HL-60 (cell line): Measurements from ENCODE around the gene ZBTB46.
A peak's percentile ranks its signal among the peaks of the same experiment; 100 is the strongest.

Source experiments
- DNase-seq, 2 experiments: peaks; one replicate each; pipeline ENCODE4 v3.0.0-alpha.2; 2010 to 2020; ENCODE audit warnings: low read depth in 1 of 2, low spot score in 1 of 2
- H3K27ac ChIP-seq: fragments of 250-450 bp; sonication (Bioruptor Pico); replicated peaks from 2 replicates; pipeline ENCODE4 v1.5.1; 2020; ENCODE audit warnings: mild to moderate bottlenecking, moderate library complexity
- H3K27me3 ChIP-seq: fragments of 250-450 bp; sonication (Bioruptor Pico); 2 replicates; pipeline ENCODE4 v1.5.1; 2021; ENCODE audit warnings: mild to moderate bottlenecking, moderate library complexity; ENCODE audit not compliant: insufficient read depth, poor library complexity, severe bottlenecking
- H3K4me3 ChIP-seq: replicated peaks from 2 replicates; pipeline ENCODE4 v1.5.1; 2011; ENCODE audit warnings: mild to moderate bottlenecking, control low read depth, low read length; ENCODE audit not compliant: insufficient read depth
- CTCF ChIP-seq: IDR thresholded peaks from one replicate; pipeline ENCODE4 v1.5.1; 2011; ENCODE audit warnings: low read length, control low read depth, inconsistent platforms; ENCODE audit not compliant: insufficient read depth
- GABPA ChIP-seq: IDR thresholded peaks from 2 replicates; pipeline ENCODE4 v1.6.1; 2012; ENCODE audit warnings: low read depth
- POLR2AphosphoS5 ChIP-seq: IDR thresholded peaks from 2 replicates; pipeline ENCODE4 v1.6.1; 2012; ENCODE audit warnings: low read depth
- REST ChIP-seq: IDR thresholded peaks from 2 replicates; pipeline ENCODE4 v1.6.1; 2012; ENCODE audit warnings: low read depth; ENCODE audit not compliant: insufficient replicate concordance
- SPI1 ChIP-seq: IDR thresholded peaks from 2 replicates; pipeline ENCODE4 v1.6.1; 2012; ENCODE audit warnings: low read depth, mild to moderate bottlenecking, borderline replicate concordance

Gene ZBTB46

GRCh38 chr20:63863021-63863797, 32.1 kb upstream of the ZBTB46 start:
- Histone ChIP-seq H3K27ac (peak overlapping the region; percentile 88), H3K27me3 (no peaks in the 10 kb centered on the region), H3K4me3 (peak overlapping the region; percentile 38)
- no peak for DNase-seq
- TF ChIP-seq POLR2AphosphoS5 (no peak), SPI1 (no peak), CTCF (no peak), REST (no peak), GABPA (no peak)

GRCh38 chr20:63861981-63862901, 31.2 kb upstream of the ZBTB46 start:
- no peak for TF ChIP-seq CTCF
- H3K27me3 ChIP-seq = no peaks in the 10 kb centered on the region
- DNase-seq = no peak

GRCh38 chr20:63861365-63861934, 30.4 kb upstream of the ZBTB46 start, which contains the start of gene ABHD16B:
Gene ABHD16B, plus strand, starts transcription at chr20:63861498. Its CDS starts 43 bp downstream, at chr20:63861541.
- no peaks in the 10 kb centered on the region for H3K27me3 ChIP-seq
- peak within 1 kb of the TSS; percentile 25; the same call in 1 of the 2 replicates for H3K27ac ChIP-seq
- no peak within 1 kb of the TSS for H3K4me3 ChIP-seq
- no peak for TF ChIP-seq POLR2AphosphoS5
- TF ChIP-seq GABPA = no peak
- DNase-seq = no peak

More at GRCh38 chr20:63861981-63862901, 31.2 kb upstream of the ZBTB46 start:
- Histone ChIP-seq H3K4me3 (no peak overlapping the region), H3K27ac (no peak overlapping the region)

GRCh38 chr20:63860325-63861051, 29.4 kb upstream of the ZBTB46 start:
- H3K27ac ChIP-seq = peak overlapping the region; percentile 25; the same call in 1 of the 2 replicates
- peak in 1 of 2 experiments; percentile 88 for DNase-seq
- TF ChIP-seq SPI1 (peak; percentile 92), REST (no peak), POLR2AphosphoS5 (peak; percentile 78), GABPA (0 out of 2 replicates have a peak, but pooled peaks have one; percentile 47)

More at GRCh38 chr20:63860325-63861051, 29.4 kb upstream of the ZBTB46 start:
- H3K4me3 ChIP-seq = no peak overlapping the region
- no peaks in the 10 kb centered on the region for H3K27me3 ChIP-seq
